ENCODE measurements around the gene DPP4.
"Not testable (repeated sequence)": the region's sequence is repeated elsewhere in the genome, so short reads cannot be mapped to it uniquely, and the experiment has no call there.

DPP4 gene

DNA sequence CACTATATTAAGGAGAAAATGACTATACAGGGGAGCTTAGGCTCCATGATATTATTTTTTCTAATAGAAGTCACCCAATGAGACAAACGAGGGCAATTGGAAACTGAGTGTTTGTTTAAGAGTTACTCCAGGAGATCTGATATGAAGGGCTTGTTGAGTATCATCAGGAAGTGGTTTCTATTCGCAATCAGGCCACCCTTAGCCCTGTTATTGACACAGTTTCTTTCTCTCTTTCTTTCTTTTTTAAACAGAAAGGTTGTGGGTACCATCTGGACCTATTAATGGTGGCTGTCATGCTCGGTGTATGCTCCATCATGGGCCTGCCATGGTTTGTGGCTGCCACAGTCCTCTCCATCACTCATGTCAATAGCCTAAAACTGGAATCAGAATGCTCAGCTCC, 117.3 kb downstream of the DPP4 start:
- Histone ChIP-seq H3K4me3 (ENCODE audit: low read length) (no peak overlapping the region), H3K79me2 (ENCODE audit: low read length) (no peaks in the 10 kb centered on the region), H3K27me3 (ENCODE audit: low read depth, low read length) (no peaks in the 10 kb centered on the region), H3K9me3 (ENCODE audit: insufficient read depth, low read length) (no peaks in the 10 kb centered on the region), H4K20me1 (ENCODE audit: insufficient read depth, low read length) (no peaks in the 10 kb centered on the region), H3K4me1 (ENCODE audit: low read length) (no peaks in the 10 kb centered on the region), H3K9ac (ENCODE audit: low read length) (no peak overlapping the region), H3K27ac (ENCODE audit: low read length) (no peak overlapping the region), H3K4me2 (ENCODE audit: low read length) (no peak overlapping the region), H2AFZ (ENCODE audit: low read depth, low read length) (no peak overlapping the region; the same call in 1 of the 2 replicates), H3K36me3 (replicated peaks; ENCODE audit: low read depth, low read length) (no peaks in the 10 kb centered on the region)
- no peak for TF ChIP-seq EZH2phosphoT487 (IDR thresholded peaks at IDR 0.05; ENCODE audit: low read depth)
- TF ChIP-seq, protein P1, sequence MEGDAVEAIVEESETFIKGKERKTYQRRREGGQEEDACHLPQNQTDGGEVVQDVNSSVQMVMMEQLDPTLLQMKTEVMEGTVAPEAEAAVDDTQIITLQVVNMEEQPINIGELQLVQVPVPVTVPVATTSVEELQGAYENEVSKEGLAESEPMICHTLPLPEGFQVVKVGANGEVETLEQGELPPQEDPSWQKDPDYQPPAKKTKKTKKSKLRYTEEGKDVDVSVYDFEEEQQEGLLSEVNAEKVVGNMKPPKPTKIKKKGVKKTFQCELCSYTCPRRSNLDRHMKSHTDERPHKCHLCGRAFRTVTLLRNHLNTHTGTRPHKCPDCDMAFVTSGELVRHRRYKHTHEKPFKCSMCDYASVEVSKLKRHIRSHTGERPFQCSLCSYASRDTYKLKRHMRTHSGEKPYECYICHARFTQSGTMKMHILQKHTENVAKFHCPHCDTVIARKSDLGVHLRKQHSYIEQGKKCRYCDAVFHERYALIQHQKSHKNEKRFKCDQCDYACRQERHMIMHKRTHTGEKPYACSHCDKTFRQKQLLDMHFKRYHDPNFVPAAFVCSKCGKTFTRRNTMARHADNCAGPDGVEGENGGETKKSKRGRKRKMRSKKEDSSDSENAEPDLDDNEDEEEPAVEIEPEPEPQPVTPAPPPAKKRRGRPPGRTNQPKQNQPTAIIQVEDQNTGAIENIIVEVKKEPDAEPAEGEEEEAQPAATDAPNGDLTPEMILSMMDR (IDR thresholded peaks at IDR 0.05; ENCODE audit: low read depth, low read length): no peak

GRCh38 chr2:161955211-161955610, 118.8 kb downstream of the DPP4 start:
- Histone ChIP-seq H3K9me3 (ENCODE audit: insufficient read depth, low read length) (no peaks in the 10 kb centered on the region), H3K36me3 (replicated peaks; ENCODE audit: low read depth, low read length) (no peaks in the 10 kb centered on the region), H2AFZ (ENCODE audit: low read depth, low read length) (no peak overlapping the region), H3K4me1 (ENCODE audit: low read length) (no peaks in the 10 kb centered on the region), H3K9ac (ENCODE audit: low read length) (no peak overlapping the region), H3K79me2 (ENCODE audit: low read length) (no peaks in the 10 kb centered on the region), H3K27me3 (ENCODE audit: low read depth, low read length) (no peaks in the 10 kb centered on the region), H3K4me3 (ENCODE audit: low read length) (no peak overlapping the region), H3K27ac (ENCODE audit: low read length) (no peak overlapping the region), H3K4me2 (ENCODE audit: low read length) (no peak overlapping the region), H4K20me1 (ENCODE audit: insufficient read depth, low read length) (no peaks in the 10 kb centered on the region)
- no peak for TF ChIP-seq EZH2phosphoT487 (IDR thresholded peaks at IDR 0.05; ENCODE audit: low read depth)
- TF ChIP-seq, protein P1 (IDR thresholded peaks at IDR 0.05; ENCODE audit: low read depth, low read length): no peak

- Histone ChIP-seq H3K4me3 (ENCODE audit: low read length) (no peak overlapping the region), H3K79me2 (ENCODE audit: low read length) (no peaks in the 10 kb centered on the region), H3K9ac (ENCODE audit: low read length) (no peak overlapping the region), H4K20me1 (ENCODE audit: insufficient read depth, low read length) (no peaks in the 10 kb centered on the region), H3K4me2 (ENCODE audit: low read length) (no peak overlapping the region), H3K4me1 (ENCODE audit: low read length) (no peaks in the 10 kb centered on the region), H3K27me3 (ENCODE audit: low read depth, low read length) (no peaks in the 10 kb centered on the region), H3K9me3 (ENCODE audit: insufficient read depth, low read length) (no peaks in the 10 kb centered on the region), H3K27ac (ENCODE audit: low read length) (no peak overlapping the region), H3K36me3 (replicated peaks; ENCODE audit: low read depth, low read length) (no peaks in the 10 kb centered on the region), H2AFZ (ENCODE audit: low read depth, low read length) (no peak overlapping the region)
- TF ChIP-seq EZH2phosphoT487 (IDR thresholded peaks at IDR 0.05; ENCODE audit: low read depth): no peak
- TF ChIP-seq, protein P1 (IDR thresholded peaks at IDR 0.05; ENCODE audit: low read depth, low read length): no peak
Measured at GRCh38 chr2:161954103-161954502, 119.9 kb downstream of the DPP4 start.

DNA sequence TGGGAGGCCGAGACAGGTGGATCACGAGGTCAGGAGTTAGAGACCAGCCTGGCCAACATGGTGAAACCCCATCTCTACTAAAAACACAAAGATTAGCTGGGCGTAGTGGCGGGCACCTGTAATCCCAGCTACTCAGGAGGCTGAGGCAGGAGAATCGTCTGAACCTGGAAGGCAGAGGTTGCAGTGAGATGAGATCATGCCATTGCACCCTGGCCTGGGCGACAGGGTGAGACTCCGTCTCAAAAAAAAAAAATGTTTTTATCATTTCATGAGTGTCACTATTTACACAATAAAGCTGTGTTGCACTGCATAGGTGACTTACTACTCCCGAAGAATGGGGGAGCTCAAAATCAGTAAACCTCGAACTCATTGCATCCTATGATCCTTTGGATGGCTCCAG, 120.6 kb downstream of the DPP4 start:
- not testable (repeated sequence) for H2AFZ ChIP-seq (ENCODE audit: low read depth, low read length); H3K9ac ChIP-seq (ENCODE audit: low read length); H3K4me3 ChIP-seq (ENCODE audit: low read length); H3K4me2 ChIP-seq (ENCODE audit: low read length); H3K27me3 ChIP-seq (ENCODE audit: low read depth, low read length); H3K9me3 ChIP-seq (ENCODE audit: insufficient read depth, low read length); H3K4me1 ChIP-seq (ENCODE audit: low read length); H4K20me1 ChIP-seq (ENCODE audit: insufficient read depth, low read length); H3K79me2 ChIP-seq (ENCODE audit: low read length); H3K27ac ChIP-seq (ENCODE audit: low read length); H3K36me3 ChIP-seq (replicated peaks; ENCODE audit: low read depth, low read length)

GRCh38 chr2:161952783-161953191, 121.2 kb downstream of the DPP4 start:
- Histone ChIP-seq H4K20me1 (ENCODE audit: insufficient read depth, low read length) (no peaks in the 10 kb centered on the region), H2AFZ (ENCODE audit: low read depth, low read length) (no peak overlapping the region)

More at GRCh38 chr2:161952783-161953191, 121.2 kb downstream of the DPP4 start:
- no peaks in the 10 kb centered on the region for H3K36me3 ChIP-seq (replicated peaks; ENCODE audit: low read depth, low read length)
- H3K4me3 ChIP-seq (ENCODE audit: low read length): no peak overlapping the region
- H3K9me3 ChIP-seq (ENCODE audit: insufficient read depth, low read length): no peaks in the 10 kb centered on the region
- TF ChIP-seq, protein P1 (IDR thresholded peaks at IDR 0.05; ENCODE audit: low read depth, low read length): no peak
- TF ChIP-seq EZH2phosphoT487 (IDR thresholded peaks at IDR 0.05; ENCODE audit: low read depth): no peak
- no peaks in the 10 kb centered on the region for H3K27me3 ChIP-seq (ENCODE audit: low read depth, low read length)
- no peak overlapping the region for H3K9ac ChIP-seq (ENCODE audit: low read length)
- H3K79me2 ChIP-seq (ENCODE audit: low read length): no peaks in the 10 kb centered on the region
- H3K27ac ChIP-seq (ENCODE audit: low read length): no peak overlapping the region
- peaks cover 5% of the 10 kb centered on the region for H3K4me1 ChIP-seq (ENCODE audit: low read length)
- no peak overlapping the region for H3K4me2 ChIP-seq (ENCODE audit: low read length)
